ENCODE results near the gene COIL.
A peak's percentile ranks its signal among the peaks of the same experiment; 100 is the strongest.

The COIL gene

GRCh38 chr17:56930739-56931337 lies 30.0 kb downstream of the COIL start:
- H3K9me3 ChIP-seq (ENCODE audit: control insufficient read depth, low read depth, low read length): peaks cover 24% of the 10 kb centered on the region
- H3K27me3 ChIP-seq (ENCODE audit: control insufficient read depth, insufficient read depth, low read length): no peaks in the 10 kb centered on the region

DNA sequence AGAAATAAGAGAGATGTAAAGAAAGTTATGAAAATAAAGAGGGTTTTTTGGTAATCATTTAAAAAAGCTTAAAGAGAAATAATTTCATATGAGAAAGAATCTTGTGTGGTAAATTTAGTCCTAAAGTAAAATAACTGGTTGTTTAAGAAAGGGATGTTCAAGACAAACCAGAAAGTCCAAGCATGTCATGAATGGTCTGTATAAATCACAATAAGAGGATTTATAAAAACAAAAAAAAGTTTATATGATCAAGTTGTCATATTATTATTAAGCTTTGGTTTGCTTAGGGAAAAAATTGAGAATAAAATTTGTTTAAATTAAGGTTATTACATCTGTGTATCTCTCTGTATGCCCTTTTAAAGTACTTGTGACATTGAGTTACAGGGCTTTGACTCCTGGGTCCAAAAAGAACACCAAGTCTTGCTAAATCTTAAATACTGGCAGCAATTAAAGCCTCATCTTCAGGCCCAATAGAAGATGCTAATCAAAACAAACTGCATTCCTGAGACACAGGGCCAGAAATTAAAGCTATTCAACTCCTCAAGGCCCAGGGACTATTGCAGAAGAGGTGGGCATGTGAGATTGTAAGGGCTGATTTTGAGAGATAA lies 31.4 kb downstream of the COIL start:
- Histone ChIP-seq H3K36me3 (ENCODE audit: control insufficient read depth, low read depth, low read length) (peaks cover 3% of the 10 kb centered on the region), H3K4me3 (ENCODE audit: low read length) (no peak overlapping the region), H3K9me3 (ENCODE audit: control insufficient read depth, low read depth, low read length) (peaks cover 24% of the 10 kb centered on the region), H3K27me3 (ENCODE audit: control insufficient read depth, insufficient read depth, low read length) (no peaks in the 10 kb centered on the region), H3K9ac (ENCODE audit: low read length) (no peak overlapping the region), H3K4me1 (ENCODE audit: control insufficient read depth, low read depth, low read length) (peaks cover 23% of the 10 kb centered on the region), H3K27ac (ENCODE audit: low read length) (no peak overlapping the region)

More at GRCh38 chr17:56930739-56931337, 30.0 kb downstream of the COIL start:
- Histone ChIP-seq H3K9ac (ENCODE audit: low read length) (no peak overlapping the region), H3K36me3 (ENCODE audit: control insufficient read depth, low read depth, low read length) (peaks cover 6% of the 10 kb centered on the region), H3K4me3 (ENCODE audit: low read length) (no peak overlapping the region), H3K4me1 (ENCODE audit: control insufficient read depth, low read depth, low read length) (peaks cover 14% of the 10 kb centered on the region), H3K27ac (ENCODE audit: low read length) (no peak overlapping the region)

DNA sequence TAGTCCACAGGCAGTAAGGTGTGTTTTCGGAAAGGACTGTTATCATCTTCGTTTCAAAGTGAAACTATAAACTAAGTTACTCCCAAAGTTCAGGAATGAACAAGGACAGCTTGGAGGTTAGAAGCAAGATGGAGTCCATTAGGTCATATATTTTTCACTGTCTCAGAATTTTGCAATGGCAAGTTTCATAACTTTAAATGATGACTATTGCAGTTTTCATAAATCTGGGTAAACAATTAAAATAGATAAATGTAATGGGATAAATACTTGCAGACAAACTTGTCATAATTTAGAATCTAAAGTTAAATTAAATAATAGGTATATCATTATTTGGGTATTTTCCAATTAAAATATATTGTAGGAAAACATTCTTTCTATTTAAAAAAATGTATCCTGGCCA lies 32.3 kb downstream of the COIL start:
- Histone ChIP-seq H3K27ac (ENCODE audit: low read length) (no peak overlapping the region), H3K4me3 (ENCODE audit: low read length) (no peak overlapping the region), H3K9ac (ENCODE audit: low read length) (no peak overlapping the region), H3K4me1 (ENCODE audit: control insufficient read depth, low read depth, low read length) (peaks cover 23% of the 10 kb centered on the region), H3K36me3 (ENCODE audit: control insufficient read depth, low read depth, low read length) (no peaks in the 10 kb centered on the region), H3K27me3 (ENCODE audit: control insufficient read depth, insufficient read depth, low read length) (no peaks in the 10 kb centered on the region), H3K9me3 (ENCODE audit: control insufficient read depth, low read depth, low read length) (peaks cover 24% of the 10 kb centered on the region)

GRCh38 chr17:56926704-56927103 lies 34.1 kb downstream of the COIL start:
- peaks cover 24% of the 10 kb centered on the region for H3K9me3 ChIP-seq (ENCODE audit: control insufficient read depth, low read depth, low read length)
- H3K9ac ChIP-seq (ENCODE audit: low read length): peak overlapping the region; percentile 36
- no peaks in the 10 kb centered on the region for H3K36me3 ChIP-seq (ENCODE audit: control insufficient read depth, low read depth, low read length)
- peaks cover 23% of the 10 kb centered on the region for H3K4me1 ChIP-seq (ENCODE audit: control insufficient read depth, low read depth, low read length)
- H3K27me3 ChIP-seq (ENCODE audit: control insufficient read depth, insufficient read depth, low read length): no peaks in the 10 kb centered on the region
- peak overlapping the region; percentile 29 for H3K4me3 ChIP-seq (ENCODE audit: low read length)
- peak overlapping the region; percentile 68 for H3K27ac ChIP-seq (ENCODE audit: low read length)

GRCh38 chr17:56926270-56926669 lies 34.6 kb downstream of the COIL start:
- Histone ChIP-seq H3K4me1 (ENCODE audit: control insufficient read depth, low read depth, low read length) (peaks cover 23% of the 10 kb centered on the region), H3K27ac (ENCODE audit: low read length) (peak overlapping the region; percentile 68), H3K27me3 (ENCODE audit: control insufficient read depth, insufficient read depth, low read length) (no peaks in the 10 kb centered on the region), H3K4me3 (ENCODE audit: low read length) (peak overlapping the region; percentile 29), H3K36me3 (ENCODE audit: control insufficient read depth, low read depth, low read length) (no peaks in the 10 kb centered on the region), H3K9me3 (ENCODE audit: control insufficient read depth, low read depth, low read length) (peaks cover 21% of the 10 kb centered on the region), H3K9ac (ENCODE audit: low read length) (peak overlapping the region; percentile 36)

DNA sequence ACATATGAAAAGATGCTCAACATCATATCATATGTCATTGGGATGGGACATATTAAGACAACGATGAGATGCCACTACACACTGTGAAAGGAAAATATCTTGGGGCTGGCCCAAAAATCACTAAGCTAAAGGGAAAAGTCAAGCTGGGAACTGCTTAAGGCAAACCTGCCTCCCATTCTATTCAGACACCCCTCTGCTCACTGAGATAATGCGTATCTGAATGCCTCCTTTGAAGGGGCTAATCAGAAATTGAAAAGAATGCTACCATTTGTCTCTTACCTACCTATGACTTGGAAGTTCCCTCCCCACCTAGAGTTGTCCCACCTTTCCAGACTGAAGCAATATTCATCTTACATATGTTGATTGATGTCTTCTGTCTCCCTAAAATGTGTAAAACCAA lies 35.8 kb downstream of the COIL start:
- Histone ChIP-seq H3K4me1 (ENCODE audit: control insufficient read depth, low read depth, low read length) (peaks cover 23% of the 10 kb centered on the region), H3K27ac (ENCODE audit: low read length) (no peak overlapping the region), H3K27me3 (ENCODE audit: control insufficient read depth, insufficient read depth, low read length) (no peaks in the 10 kb centered on the region), H3K9ac (ENCODE audit: low read length) (no peak overlapping the region), H3K9me3 (ENCODE audit: control insufficient read depth, low read depth, low read length) (peaks cover 10% of the 10 kb centered on the region), H3K4me3 (ENCODE audit: low read length) (no peak overlapping the region), H3K36me3 (ENCODE audit: control insufficient read depth, low read depth, low read length) (no peaks in the 10 kb centered on the region)

DNA sequence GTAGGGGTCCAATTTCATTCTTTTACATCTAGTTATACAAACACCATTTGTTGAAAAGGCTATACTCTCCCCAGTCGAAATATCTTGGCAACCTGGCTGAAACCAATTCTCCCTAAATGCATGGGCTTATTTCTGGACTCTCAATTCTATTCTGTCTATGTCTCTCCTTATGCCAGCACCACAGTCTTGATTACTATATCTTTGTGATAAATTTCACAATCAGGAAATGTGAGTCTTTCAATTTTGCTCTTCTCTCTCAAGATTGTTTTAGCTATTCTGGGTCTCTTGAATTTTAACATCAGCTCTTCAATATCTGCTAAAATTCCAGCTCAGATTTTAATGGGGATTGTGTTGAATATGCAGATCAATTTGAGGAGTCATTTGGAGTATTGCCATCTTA lies 41.1 kb downstream of the COIL start:
- no peak overlapping the region for H3K4me3 ChIP-seq (ENCODE audit: low read length)
- H3K9me3 ChIP-seq (ENCODE audit: control insufficient read depth, low read depth, low read length): no peaks in the 10 kb centered on the region
- H3K36me3 ChIP-seq (ENCODE audit: control insufficient read depth, low read depth, low read length): no peaks in the 10 kb centered on the region
- H3K4me1 ChIP-seq (ENCODE audit: control insufficient read depth, low read depth, low read length): peaks cover 5% of the 10 kb centered on the region
- H3K27me3 ChIP-seq (ENCODE audit: control insufficient read depth, insufficient read depth, low read length): peaks cover 16% of the 10 kb centered on the region
- H3K9ac ChIP-seq (ENCODE audit: low read length): no peak overlapping the region
- H3K27ac ChIP-seq (ENCODE audit: low read length): no peak overlapping the region

DNA sequence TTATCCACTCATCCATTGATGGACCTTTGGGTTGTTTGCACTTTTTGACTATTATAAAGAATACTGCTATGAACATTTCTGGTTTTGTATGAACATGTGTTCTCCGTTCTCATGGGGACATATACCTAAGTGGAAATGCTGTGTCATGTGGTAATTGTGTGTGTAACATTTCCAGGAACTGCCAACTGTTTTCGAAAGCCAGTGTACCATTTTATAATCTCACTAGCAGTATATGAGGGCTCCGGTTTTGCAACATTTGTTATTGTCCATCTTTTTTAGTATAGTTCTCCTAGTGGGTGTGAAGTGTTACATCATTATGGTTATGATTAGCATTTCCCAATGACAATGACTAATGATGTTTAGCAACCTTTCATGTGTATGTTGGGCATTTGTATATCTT lies 41.9 kb downstream of the COIL start:
- no peak overlapping the region for H3K27ac ChIP-seq (ENCODE audit: low read length)

DNA sequence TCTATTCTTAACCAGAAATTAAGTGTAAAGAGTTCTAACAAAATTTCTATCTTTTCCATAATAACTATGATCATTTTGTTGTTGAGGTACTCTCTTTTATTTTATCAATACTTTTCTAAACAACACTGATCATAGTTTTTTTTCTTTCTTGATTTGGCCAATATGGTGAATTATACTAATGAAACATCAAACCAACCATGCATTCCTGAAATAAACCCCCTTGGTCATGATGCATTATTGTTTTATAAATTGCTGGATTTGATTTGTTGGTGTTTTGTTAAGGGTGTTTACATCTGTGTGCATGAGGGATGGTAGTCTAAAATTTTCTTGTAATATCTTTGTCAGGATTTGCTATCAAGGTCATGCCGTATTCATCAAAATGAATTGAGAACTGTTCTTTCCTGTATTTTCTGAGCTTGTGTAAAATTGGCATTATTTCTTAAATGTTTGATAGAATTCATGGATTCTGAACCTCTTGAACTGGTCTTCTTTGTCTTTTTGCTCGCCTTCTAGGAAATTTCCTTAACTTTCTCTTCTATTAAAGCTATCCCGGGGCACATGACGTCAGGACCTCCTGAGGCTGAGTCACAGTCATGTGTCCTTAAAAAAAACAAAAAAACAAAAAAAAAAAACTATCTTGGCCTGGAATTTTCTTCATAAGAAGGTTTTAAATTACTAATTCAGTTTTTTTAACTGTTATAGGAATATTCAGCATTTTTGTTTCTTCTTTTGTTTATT lies 43.1 kb downstream of the COIL start:
- Histone ChIP-seq H3K27ac (ENCODE audit: low read length) (no peak overlapping the region), H3K4me1 (ENCODE audit: control insufficient read depth, low read depth, low read length) (peaks cover 6% of the 10 kb centered on the region), H3K9me3 (ENCODE audit: control insufficient read depth, low read depth, low read length) (no peaks in the 10 kb centered on the region), H3K9ac (ENCODE audit: low read length) (no peak overlapping the region), H3K27me3 (ENCODE audit: control insufficient read depth, insufficient read depth, low read length) (peaks cover 30% of the 10 kb centered on the region), H3K36me3 (ENCODE audit: control insufficient read depth, low read depth, low read length) (no peaks in the 10 kb centered on the region), H3K4me3 (ENCODE audit: low read length) (no peak overlapping the region)

More for the DNA sequence above, 41.9 kb downstream of the COIL start:
- H3K27me3 ChIP-seq (ENCODE audit: control insufficient read depth, insufficient read depth, low read length): peaks cover 22% of the 10 kb centered on the region
- H3K36me3 ChIP-seq (ENCODE audit: control insufficient read depth, low read depth, low read length): no peaks in the 10 kb centered on the region
- no peak overlapping the region for H3K4me3 ChIP-seq (ENCODE audit: low read length)
- H3K9ac ChIP-seq (ENCODE audit: low read length): no peak overlapping the region
- H3K4me1 ChIP-seq (ENCODE audit: control insufficient read depth, low read depth, low read length): peaks cover 3% of the 10 kb centered on the region
- no peaks in the 10 kb centered on the region for H3K9me3 ChIP-seq (ENCODE audit: control insufficient read depth, low read depth, low read length)

- H3K9me3 ChIP-seq (ENCODE audit: control insufficient read depth, low read depth, low read length): no peaks in the 10 kb centered on the region
- peak overlapping the region; percentile 70 for H3K9ac ChIP-seq (ENCODE audit: low read length)
- no peaks in the 10 kb centered on the region for H3K36me3 ChIP-seq (ENCODE audit: control insufficient read depth, low read depth, low read length)
- peak overlapping the region; percentile 84 for H3K4me3 ChIP-seq (ENCODE audit: low read length)
- H3K4me1 ChIP-seq (ENCODE audit: control insufficient read depth, low read depth, low read length): peaks cover 6% of the 10 kb centered on the region
- H3K27ac ChIP-seq (ENCODE audit: low read length): no peak overlapping the region
- peaks cover 36% of the 10 kb centered on the region for H3K27me3 ChIP-seq (ENCODE audit: control insufficient read depth, insufficient read depth, low read length)
These were observed 46.1 kb downstream of the COIL start for GRCh38 chr17:56914581-56915273.

- Histone ChIP-seq H3K9me3 (ENCODE audit: control insufficient read depth, low read depth, low read length) (no peaks in the 10 kb centered on the region), H3K27me3 (ENCODE audit: control insufficient read depth, insufficient read depth, low read length) (peaks cover 36% of the 10 kb centered on the region), H3K4me3 (ENCODE audit: low read length) (peak within 1 kb of the TSS; percentile 84), H3K4me1 (ENCODE audit: control insufficient read depth, low read depth, low read length) (peaks cover 6% of the 10 kb centered on the region), H3K36me3 (ENCODE audit: control insufficient read depth, low read depth, low read length) (no peaks in the 10 kb centered on the region), H3K9ac (ENCODE audit: low read length) (peak within 1 kb of the TSS; percentile 70), H3K27ac (ENCODE audit: low read length) (no peak within 1 kb of the TSS)
These were observed 46.8 kb downstream of the COIL start, which contains the start of gene TRIM25 for GRCh38 chr17:56913867-56914580. TRIM25 (minus strand) TSS chr17:56914049; CDS start chr17:56913988, 61 bp downstream.
